BJ (cell line): ENCODE data around the gene PTGER1. TPM values are rescaled to one million over a fixed set of nuclear protein-coding genes. Genes with fewer than 3 reads are reported as not detected.

ENCODE experiments used
- CTCF ChIA-PET: fragments of 350-600 bp; formaldehyde crosslinking; extraction: SDS; loops from one replicate; lab custom pipeline; 2021; ENCODE audit warnings: antibody characterized with exemption, inconsistent platforms; lab: Yijun Ruan, JAX
- POLR2A ChIA-PET: fragments of 300-600 bp; sonication (Branson Sonifier 250); formaldehyde crosslinking; extraction: SDS; loops from one replicate; lab custom pipeline; 2021; ENCODE audit warnings: antibody characterized with exemption; lab: Charles Lee
- DNase-seq: peaks from one replicate; pipeline ENCODE4 v3.0.0-alpha.2; 2011; ENCODE audit warnings: low read depth
- H3K27me3 ChIP-seq: 2 replicates; pipeline ENCODE4 v1.6.0; 2011; ENCODE audit warnings: low read length; ENCODE audit not compliant: control insufficient read depth, insufficient read depth
- H3K36me3 ChIP-seq: 2 replicates; pipeline ENCODE4 v1.5.1; 2011; ENCODE audit warnings: low read length; ENCODE audit not compliant: control insufficient read depth, insufficient read depth
- H3K4me3 ChIP-seq: 2 replicates; pipeline ENCODE4 v1.5.1; 2011; ENCODE audit warnings: low read depth, mild to moderate bottlenecking, control low read depth, low read length
- CTCF ChIP-seq: IDR thresholded peaks from 2 replicates; pipeline ENCODE4 v1.5.1; 2011; ENCODE audit warnings: low read depth, mild to moderate bottlenecking, control low read depth, inconsistent platforms, low read length, moderate library complexity; ENCODE audit not compliant: insufficient read depth
- polyA plus RNA-seq: library from polyadenylated mRNA; depleted of rRNA; stranded (reverse); fragments of >200 nt; gene quantifications from 2 replicates; pipeline ENCODE4 v1.2.3, GENCODE V29; 2011

Gene PTGER1
- polyA plus RNA-seq, 1 experiment: 0.63 TPM

- H3K27me3 ChIP-seq: no peaks in the 10 kb centered on the region
- H3K4me3 ChIP-seq: no peak overlapping the region
- ChIA-PET POLR2A (no interaction called here), CTCF (interaction anchor here (1.1 to 3.6 kb wide), 3 partner anchors 10 to 36 kb away, joined by 3 to 23 read pairs (median 5); no protein-coding TSS in a partner anchor)
- TF ChIP-seq CTCF: no peak
- H3K36me3 ChIP-seq: peaks cover 13% of the 10 kb centered on the region
- DNase-seq: no peak
Measured at GRCh38 chr19:14515501-14516047, 40.4 kb upstream of the PTGER1 start.

- Histone ChIP-seq H3K4me3 (no peak overlapping the region), H3K36me3 (peaks cover 13% of the 10 kb centered on the region), H3K27me3 (no peaks in the 10 kb centered on the region)
- CTCF ChIA-PET: no interaction called here
- no peak for TF ChIP-seq CTCF
- DNase-seq: no peak
- POLR2A ChIA-PET: no interaction called here
Measured at GRCh38 chr19:14514215-14514863, 39.2 kb upstream of the PTGER1 start.

GRCh38 chr19:14512406-14512961, 37.3 kb upstream of the PTGER1 start:
- DNase-seq: no peak
- no peaks in the 10 kb centered on the region for H3K27me3 ChIP-seq
- no peak overlapping the region for H3K4me3 ChIP-seq
- H3K36me3 ChIP-seq: peaks cover 13% of the 10 kb centered on the region
- POLR2A ChIA-PET: no interaction called here
- TF ChIP-seq CTCF: no peak
- CTCF ChIA-PET: no interaction called here

GRCh38 chr19:14511229-14511593, 36.1 kb upstream of the PTGER1 start:
- DNase-seq: no peak
- no peaks in the 10 kb centered on the region for H3K27me3 ChIP-seq
- no peak for TF ChIP-seq CTCF
- CTCF ChIA-PET: interaction anchor here (0.5 kb wide), 1 partner anchor 40 kb away, joined by 4 read pairs; no protein-coding TSS in a partner anchor
- peaks cover 11% of the 10 kb centered on the region for H3K36me3 ChIP-seq
- H3K4me3 ChIP-seq: no peak overlapping the region
- POLR2A ChIA-PET: no interaction called here
